ENCODE results near the gene BTLA.
"Not testable (repeated sequence)": the region's sequence is repeated elsewhere in the genome, so short reads cannot be mapped to it uniquely, and the experiment has no call there.

Gene BTLA, protein sequence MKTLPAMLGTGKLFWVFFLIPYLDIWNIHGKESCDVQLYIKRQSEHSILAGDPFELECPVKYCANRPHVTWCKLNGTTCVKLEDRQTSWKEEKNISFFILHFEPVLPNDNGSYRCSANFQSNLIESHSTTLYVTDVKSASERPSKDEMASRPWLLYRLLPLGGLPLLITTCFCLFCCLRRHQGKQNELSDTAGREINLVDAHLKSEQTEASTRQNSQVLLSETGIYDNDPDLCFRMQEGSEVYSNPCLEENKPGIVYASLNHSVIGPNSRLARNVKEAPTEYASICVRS

GRCh38 chr3:112498914-112499711, at the start of gene BTLA:
Gene BTLA (minus strand): TSS chr3:112499472. CDS start chr3:112499358, 114 bp downstream.
- DNase-seq: no peak

- no peak for DNase-seq
These were observed 47.0 kb upstream of the BTLA start for GRCh38 chr3:112546216-112546759.

DNA sequence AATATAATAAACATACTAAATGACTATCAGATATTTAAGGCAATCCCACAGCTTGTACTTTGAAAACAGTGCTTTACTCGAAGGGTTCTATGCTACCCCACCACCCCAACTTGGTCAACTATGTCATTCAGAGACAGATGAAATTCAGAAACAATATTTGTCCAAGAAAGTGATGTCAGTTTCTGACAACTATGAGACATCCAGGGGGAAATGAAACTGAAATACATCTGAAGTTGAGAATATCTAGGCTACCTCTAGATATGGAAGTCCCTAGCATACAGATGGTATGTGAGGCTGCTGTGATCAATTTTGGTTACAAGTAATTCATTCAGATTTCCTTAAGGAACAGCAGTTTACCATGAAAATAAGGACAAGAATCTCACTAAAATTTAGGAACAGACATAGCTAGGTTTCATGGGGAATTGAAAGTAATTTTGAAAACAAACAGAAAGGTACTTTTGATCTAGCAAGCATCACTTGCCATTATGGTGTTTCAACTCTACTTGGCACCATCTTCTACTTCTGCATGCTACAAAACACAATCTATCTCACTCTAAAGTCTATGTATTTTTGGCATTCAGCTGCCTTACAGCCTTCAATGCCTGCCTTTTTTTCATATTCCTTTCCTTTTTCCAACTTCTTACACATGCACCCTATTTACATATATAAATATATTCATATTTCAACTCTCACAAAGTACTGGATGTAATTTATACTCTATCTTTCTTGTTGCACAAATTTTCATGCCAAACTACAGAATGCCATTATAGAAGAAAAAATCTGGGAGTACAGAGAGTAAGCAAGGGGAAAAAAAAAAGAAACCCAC, 40.8 kb upstream of the BTLA start:
- no peak for DNase-seq

DNA sequence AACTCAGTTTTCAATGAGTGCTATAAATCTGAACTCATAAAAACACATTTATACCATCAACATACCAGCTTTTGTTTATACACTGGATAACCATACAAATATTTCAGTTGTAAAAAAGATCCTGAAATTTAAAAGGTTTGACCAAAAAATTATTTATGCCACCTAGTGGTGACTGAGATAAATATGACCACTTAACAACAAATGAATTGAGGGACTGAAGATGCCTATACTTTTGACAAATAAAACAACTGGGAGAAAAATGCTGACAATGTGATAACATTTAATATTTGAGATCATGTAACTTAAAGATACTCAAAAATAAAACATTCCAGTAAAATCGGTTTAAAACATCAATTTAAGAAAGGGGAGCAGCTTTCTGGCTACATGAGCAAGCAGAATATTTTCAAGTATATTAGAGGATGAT, 32.1 kb upstream of the BTLA start:
- peak in 1 of 2 experiments; percentile 2 for DNase-seq

DNA sequence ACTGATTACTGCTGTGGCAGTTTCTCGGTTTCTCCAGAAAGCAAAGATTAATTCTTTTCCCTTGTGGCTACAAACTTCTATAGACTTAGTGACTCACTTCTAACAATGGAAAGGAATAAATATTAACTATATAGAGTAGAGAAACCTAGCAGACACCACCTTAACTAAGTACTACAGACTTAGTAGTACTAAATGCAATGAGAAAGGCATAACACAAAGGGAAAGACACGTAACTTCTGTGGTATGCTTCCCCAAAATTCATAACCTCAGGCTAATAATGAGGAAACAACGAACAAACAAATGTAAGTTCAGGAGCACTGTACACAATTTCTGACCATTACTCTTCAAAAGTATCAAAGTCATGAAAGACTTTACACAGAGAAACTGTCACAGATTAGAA, 31.3 kb upstream of the BTLA start:
- no peak for DNase-seq

DNA sequence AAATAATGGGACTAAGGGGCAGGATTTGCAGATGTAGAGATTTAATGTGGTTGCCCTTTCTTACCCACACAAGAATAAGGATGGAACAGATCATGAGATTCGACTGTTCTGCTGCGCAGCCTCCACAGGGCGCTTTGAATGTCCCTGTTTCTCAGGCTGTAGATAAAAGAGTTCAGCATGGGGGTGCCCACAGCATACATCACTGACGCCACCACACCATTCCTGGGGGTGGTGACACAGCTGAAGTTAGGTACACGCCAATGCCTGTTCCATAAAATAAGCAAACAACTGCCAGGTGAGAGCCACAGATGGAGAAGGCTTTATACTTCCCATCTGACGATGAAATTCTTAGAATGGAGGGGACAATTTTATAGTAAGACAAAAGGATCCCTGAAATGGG, 24.9 kb upstream of the BTLA start:
- not testable (repeated sequence) for DNase-seq

- peak in 1 of 2 experiments; percentile 25 for DNase-seq
These were observed 20.2 kb upstream of the BTLA start for GRCh38 chr3:112519424-112520001.

- not testable (repeated sequence) for DNase-seq
These were observed 19.7 kb upstream of the BTLA start for GRCh38 chr3:112518970-112519369.

GRCh38 chr3:112514527-112515128, 15.4 kb upstream of the BTLA start:
- DNase-seq: no peak

DNA sequence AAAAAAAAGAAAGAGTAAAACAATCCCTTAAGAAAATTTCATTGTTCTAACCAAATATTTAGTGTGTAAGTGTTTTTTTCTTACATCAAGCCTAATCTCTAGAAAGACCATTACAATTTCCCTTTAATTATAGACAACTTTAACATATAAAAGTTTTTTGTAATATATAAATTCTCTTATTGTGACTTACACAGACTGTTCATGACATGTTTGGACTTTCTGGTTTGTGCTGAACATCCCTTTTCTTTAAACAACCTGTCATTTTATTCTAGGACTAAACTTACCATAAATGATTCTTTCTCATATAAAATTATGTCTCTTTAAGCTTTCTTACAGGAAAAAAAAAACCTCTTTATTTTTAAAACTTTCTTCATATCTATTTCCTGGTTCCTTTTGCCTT, 13.0 kb upstream of the BTLA start:
- no peak for DNase-seq

GRCh38 chr3:112508860-112509259, 9.6 kb upstream of the BTLA start:
- DNase-seq: no peak

- DNase-seq: no peak
These were observed 9.0 kb upstream of the BTLA start for GRCh38 chr3:112508261-112508660.

DNA sequence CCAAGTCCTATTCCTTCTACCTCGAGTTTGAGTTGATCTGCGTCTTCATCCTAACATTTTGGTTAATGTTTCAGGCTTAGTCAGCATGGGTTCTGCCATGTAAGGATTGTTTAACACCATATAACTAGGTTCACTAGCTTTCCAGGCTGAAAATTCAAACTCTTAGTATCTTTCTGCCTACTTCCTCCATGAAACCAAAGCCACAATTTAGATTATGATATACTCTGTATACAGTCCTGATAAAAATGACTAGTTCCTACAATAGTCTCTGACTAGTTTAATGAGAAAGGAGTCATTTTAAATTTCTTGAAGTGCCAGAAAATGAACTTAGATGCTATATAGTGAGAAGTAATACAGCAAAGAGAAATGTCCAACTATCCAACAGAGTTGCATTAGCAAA, 6.6 kb upstream of the BTLA start:
- no peak for DNase-seq

GRCh38 chr3:112504123-112504522, 4.9 kb upstream of the BTLA start:
- no peak for DNase-seq

- DNase-seq: no peak
These were observed 4.2 kb upstream of the BTLA start for GRCh38 chr3:112503304-112503972.

- no peak for DNase-seq
These were observed 1.3 kb upstream of the BTLA start for GRCh38 chr3:112500621-112501020.

- no peak for DNase-seq
These were observed 1.2 kb downstream of the BTLA start for GRCh38 chr3:112497897-112498548.

DNA sequence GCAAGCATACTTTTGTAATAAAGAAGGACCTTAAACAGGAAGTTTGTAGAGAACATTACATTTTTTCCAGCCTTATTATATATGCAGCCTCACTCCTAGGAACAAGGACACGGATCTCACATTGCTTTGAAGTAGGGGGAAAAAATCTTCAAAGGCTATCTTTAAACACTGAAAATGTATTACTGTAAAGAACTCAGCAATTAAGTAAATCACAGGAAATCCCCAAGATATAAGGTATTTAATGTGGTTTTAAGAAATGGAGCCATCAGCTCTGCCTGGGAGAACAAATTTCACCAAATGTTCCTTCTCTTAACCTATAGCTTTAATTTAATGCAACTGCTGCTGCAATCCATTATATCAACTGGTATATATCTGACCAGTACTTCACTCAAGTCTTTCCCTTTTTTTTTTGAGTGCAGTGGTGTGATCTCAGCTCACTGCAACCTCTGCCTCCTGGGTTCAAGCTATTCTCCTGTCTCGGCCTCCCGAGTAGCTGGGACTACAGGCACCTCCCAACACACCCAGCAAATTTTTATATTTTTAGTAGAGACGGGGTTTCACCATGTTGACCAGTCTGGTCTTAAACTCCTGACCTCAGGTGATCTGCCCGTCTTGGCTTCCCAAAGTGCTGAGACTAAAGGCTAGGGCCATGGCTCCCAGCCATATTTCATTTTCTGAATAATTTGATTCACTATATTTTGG, 2.8 kb downstream of the BTLA start:
- no peak for DNase-seq

DNA sequence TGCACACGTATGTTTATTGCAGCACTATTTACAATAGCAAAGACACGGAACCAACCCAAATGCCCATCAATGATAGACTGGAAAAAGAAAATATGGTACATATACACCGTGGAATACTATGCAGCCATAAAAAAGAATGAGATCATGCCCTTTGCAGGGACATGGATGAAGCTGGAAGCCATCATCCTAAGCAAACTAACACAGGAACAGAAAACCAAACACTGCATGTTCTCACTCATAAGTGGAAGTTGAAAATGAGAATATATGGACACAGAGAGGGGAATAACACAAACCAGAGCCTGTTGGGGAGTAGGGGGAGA, 4.9 kb downstream of the BTLA start:
- not testable (repeated sequence) for DNase-seq

DNA sequence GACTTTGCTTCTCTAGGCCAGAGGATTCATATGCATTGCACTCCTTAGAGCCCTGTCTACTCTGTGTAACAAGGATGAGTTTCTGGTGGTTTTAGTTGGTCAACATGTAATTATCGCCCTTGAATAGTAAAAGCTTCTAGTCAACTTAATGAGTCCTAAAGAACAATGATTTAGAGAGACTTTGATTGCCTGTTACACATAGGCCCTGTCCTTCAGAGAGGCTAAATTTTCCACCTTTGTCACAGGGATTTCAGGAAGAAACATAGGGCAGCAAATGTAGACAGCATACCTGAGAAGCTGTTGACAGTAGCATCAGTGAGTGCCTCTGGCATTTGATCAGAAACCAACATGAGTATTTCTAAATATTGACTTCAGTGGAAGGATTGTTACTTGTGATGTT, 7.1 kb downstream of the BTLA start:
- no peak for DNase-seq

GRCh38 chr3:112491373-112491772, 7.9 kb downstream of the BTLA start:
- no peak for DNase-seq

Measured in NCI-H1930 (cell line).